Measurements from ENCODE around the gene COL27A1.
"Not testable (repeated sequence)": the region's sequence is repeated elsewhere in the genome, so short reads cannot be mapped to it uniquely, and the experiment has no call there.

DNA sequence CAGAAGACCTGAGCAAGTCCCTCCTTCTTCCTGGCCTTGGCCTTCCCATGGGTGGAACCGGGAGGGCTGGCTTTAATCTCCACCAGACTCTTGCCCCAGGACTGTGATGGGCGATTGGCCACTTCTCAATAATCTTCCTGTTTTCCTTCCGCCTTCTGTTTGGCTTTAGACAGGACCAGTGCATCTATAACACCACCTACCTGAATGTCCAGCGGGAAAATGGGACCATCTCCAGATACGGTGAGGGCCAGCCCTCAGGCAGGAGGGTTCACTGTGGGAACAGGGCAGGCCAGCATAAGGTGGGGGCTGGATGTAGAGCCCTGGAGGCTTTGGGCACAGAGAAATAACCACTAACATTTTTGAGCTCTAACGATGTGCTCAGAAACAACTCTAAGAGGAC is 168.5 kb downstream of the COL27A1 start:
- TF ChIP-seq POLR2AphosphoS5, CTCF, POLR2A (IDR thresholded peaks at IDR 0.05): not testable (repeated sequence)
